Ovary (tissue), 9 donors: ENCODE data around the gene SGK2. TPM values are rescaled to one million over a fixed set of nuclear protein-coding genes. Genes with fewer than 3 reads are reported as not detected.

Source experiments
- DNase-seq, 5 donors: peaks; one replicate each; pipeline ENCODE4 v3.0.0-alpha.2; 2019 to 2020
- H3K27ac ChIP-seq, 2 donors: fragments of 200-600 bp; one replicate each; pipeline versions ENCODE4 v1.5.1 to v1.8.0; 2019 to 2022
- H3K27me3 ChIP-seq: fragments of 200-600 bp; one replicate; pipeline ENCODE4 v1.8.0; 2022
- H3K36me3 ChIP-seq: fragments of 200-600 bp; sonication (generic); one replicate; pipeline ENCODE4 v1.5.1; 2019
- H3K4me1 ChIP-seq: one replicate; pipeline ENCODE4 v1.8.1; 2013; ENCODE audit warnings: mild to moderate bottlenecking, moderate library complexity; ENCODE audit not compliant: insufficient read depth
- H3K4me3 ChIP-seq: fragments of 200-600 bp; sonication (generic); one replicate; pipeline ENCODE4 v1.5.1; 2017
- H3K9me3 ChIP-seq, 2 donors: fragments of 200-600 bp in 1 of 2; sonication (generic) in 1 of 2; one replicate each; pipeline versions ENCODE4 v1.5.1 to v1.8.1; 2013 to 2019; ENCODE audit warnings: mild to moderate bottlenecking in 1 of 2, moderate library complexity in 1 of 2
- EP300 ChIP-seq: sonication (generic); formaldehyde crosslinking; IDR thresholded peaks from one replicate; pipeline ENCODE4 v1.6.1; 2017; ENCODE audit warnings: antibody characterized with exemption
- POLR2A ChIP-seq: fragments of 450-650 bp; IDR thresholded peaks from one replicate; pipeline ENCODE4 v1.6.1; 2017; ENCODE audit warnings: antibody characterized with exemption, mild to moderate bottlenecking, moderate library complexity
- WGBS, 3 donors: extraction: QIAGEN DNeasy Blood & Tissue Kit in 1 of 3; methylation state at CpG; one replicate each; pipeline versions ENCODE4 v1.1.5 to v1.1.7; 2013 to 2017; 5-methylcytosine and 5-hydroxymethylcytosine counted together
- intact Hi-C, 4 donors: fragments of 100-400 bp; cut with DNase I; formaldehyde crosslinking; loops; one replicate each; pipeline versions ENCODE4 v1.11.0 to v1.15.1; 2022 to 2023
- polyA plus RNA-seq, 2 donors: library from polyadenylated mRNA; stranded (reverse); fragments of 200-250 nt in 1 of 2; fragments of 350-450 nt in 1 of 2; fragmentation: Illumina TruSeq in 1 of 2; extraction: RNeasy Lipid Tissue Mini Kit (QIAGEN cat#74804) in 1 of 2; gene quantifications; one replicate each; pipeline ENCODE4 v1.2.3, GENCODE V29; 2013 to 2014
- total RNA-seq, 7 donors: library from RNA; depleted of rRNA in 2 of 7; stranded (reverse); fragments of >200 nt in 2 of 7; fragmentation: NEBNext Ultra II Directional in 3 of 7; extraction: Animal tissue kit (Norgen Biotek cat#: 25700) in 3 of 7; gene quantifications; one replicate each; pipeline versions ENCODE4 v1.1.0 to v1.2.4, GENCODE V29; 2016 to 2023
- TF ChIP-seq, protein P1 (sequence below), 3 donors: fragments of 450-650 bp in 2 of 3; fragments of 200-600 bp in 1 of 3; IDR thresholded peaks; one replicate each; pipeline versions ENCODE4 v1.5.1 to v1.8.0; 2016 to 2022; ENCODE audit warnings: antibody characterized with exemption in 3 of 3, mild to moderate bottlenecking in 1 of 3
- donor health status: DM: no; HTN: no; CAD: no; lungs with moderate emphysema.
- donor health status: DM: no; HTN: no; CAD: no.
- donor health status: Bipolar disorder and iron deficiency.
- donor health status: DM: yes; HTN: yes; CAD: no.
- donor health status: DM: no; HTN: no; CAD: no.
- donor health status: DM: yes; HTN: yes; CAD: no.

SGK2 gene
- total and polyA plus RNA-seq, 9 donors = 1.2 to 4.5 (median 2.2) TPM

DNA sequence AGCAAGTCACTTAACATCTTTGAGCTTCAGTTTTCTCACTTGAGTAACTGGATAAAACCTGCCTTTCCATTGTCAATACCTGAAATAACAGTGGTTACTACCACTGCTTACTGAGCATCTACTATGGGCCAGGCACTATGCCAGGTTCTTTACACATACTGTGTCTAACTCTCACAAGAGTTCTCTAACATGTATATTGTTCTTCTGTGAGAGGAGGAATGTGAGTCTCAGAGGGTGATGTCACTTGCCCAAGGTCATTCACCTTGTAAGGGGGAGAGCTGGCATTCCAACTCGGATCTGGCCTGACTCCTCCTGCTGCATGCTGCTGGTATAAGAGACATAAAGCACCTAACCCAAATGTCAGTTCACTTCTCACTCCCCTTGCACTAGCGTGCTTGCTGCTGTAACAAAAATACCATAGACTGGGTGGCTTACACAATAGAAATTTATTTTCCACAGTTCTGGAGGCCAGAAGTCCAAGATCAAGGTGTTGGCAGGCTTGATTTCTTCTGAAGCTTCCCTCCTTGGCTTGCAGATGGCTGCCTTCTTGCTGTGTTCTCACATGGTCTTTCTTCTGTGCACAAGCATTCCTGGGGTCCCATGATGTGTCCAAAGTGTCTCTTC, 21.9 kb upstream of the SGK2 start:
- intact Hi-C loops = loop anchor here in 2 of 4 donors (10.0 kb wide), 2 partner anchors 58 to 548 kb away; partner anchors contain the start of gene IFT52 (in 1 of the 2)
- DNase-seq = no peak
- Histone ChIP-seq H3K9me3 (no peaks in the 10 kb centered on the region), H3K36me3 (no peaks in the 10 kb centered on the region), H3K27me3 (no peaks in the 10 kb centered on the region), H3K4me3 (no peak overlapping the region), H3K4me1 (no peaks in the 10 kb centered on the region), H3K27ac (no peak overlapping the region)
- no peak for TF ChIP-seq EP300
- TF ChIP-seq, protein P1, sequence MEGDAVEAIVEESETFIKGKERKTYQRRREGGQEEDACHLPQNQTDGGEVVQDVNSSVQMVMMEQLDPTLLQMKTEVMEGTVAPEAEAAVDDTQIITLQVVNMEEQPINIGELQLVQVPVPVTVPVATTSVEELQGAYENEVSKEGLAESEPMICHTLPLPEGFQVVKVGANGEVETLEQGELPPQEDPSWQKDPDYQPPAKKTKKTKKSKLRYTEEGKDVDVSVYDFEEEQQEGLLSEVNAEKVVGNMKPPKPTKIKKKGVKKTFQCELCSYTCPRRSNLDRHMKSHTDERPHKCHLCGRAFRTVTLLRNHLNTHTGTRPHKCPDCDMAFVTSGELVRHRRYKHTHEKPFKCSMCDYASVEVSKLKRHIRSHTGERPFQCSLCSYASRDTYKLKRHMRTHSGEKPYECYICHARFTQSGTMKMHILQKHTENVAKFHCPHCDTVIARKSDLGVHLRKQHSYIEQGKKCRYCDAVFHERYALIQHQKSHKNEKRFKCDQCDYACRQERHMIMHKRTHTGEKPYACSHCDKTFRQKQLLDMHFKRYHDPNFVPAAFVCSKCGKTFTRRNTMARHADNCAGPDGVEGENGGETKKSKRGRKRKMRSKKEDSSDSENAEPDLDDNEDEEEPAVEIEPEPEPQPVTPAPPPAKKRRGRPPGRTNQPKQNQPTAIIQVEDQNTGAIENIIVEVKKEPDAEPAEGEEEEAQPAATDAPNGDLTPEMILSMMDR (IDR thresholded peaks at IDR 0.05) = no peak
- no peak for TF ChIP-seq POLR2A
- WGBS, 3 donors = 36 to 51% (median 48%) methylated on average over 2 of the region's 2 CpGs

DNA sequence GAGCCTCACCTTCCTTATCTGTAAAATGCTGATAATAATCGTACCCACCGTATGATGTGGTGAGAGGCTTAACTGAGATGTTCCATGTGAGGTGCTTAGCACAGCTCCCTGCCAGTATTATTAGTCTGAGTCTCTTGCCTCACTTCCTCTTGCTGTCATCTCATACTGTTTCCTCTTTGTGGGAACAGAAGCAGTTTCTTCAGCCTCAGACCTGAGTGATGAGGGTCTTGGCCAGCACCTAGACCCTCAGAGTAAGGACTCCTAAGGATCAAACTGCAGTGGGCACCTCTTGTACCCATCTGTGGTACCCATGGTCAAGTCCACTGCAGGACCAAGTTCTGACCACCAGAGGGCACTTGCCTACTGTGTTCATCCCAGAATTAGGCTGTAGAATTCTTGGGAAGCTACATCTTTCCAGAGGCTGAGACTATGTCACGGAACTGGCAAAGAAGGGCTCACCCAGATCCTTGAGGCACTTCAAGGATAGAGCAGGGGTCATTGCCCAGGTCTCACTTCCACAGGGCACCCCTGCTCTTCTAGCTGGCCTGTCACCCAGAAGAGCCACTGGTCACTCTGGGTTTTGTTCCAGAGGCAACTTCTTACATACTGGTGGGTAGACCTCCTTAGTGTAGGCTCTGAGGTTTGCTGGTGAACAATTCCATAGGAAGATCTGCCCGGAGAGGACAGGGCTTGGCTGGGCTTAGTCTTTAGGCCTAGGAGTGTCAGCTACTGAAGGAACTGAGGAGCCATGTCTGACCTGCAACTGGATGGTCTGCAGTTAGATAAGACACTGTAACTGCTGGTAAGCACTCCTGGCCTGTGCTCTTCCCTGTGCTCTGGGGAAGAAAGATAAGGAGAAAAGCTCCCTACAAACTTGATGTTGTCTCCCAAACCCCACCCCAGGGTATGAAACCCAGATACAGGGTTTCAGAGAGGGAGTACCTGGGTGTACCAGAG, 20.6 kb upstream of the SGK2 start:
- intact Hi-C loops = loop anchor here in 2 of 4 donors (10.0 kb wide), 2 partner anchors 57 to 547 kb away; partner anchors contain the start of gene IFT52 (in 1 of the 2)
- H3K4me3 ChIP-seq = no peak overlapping the region
- no peaks in the 10 kb centered on the region for H3K9me3 ChIP-seq
- no peaks in the 10 kb centered on the region for H3K36me3 ChIP-seq
- 28 to 53% (median 39%) methylated on average over 4 of the region's 4 CpGs for WGBS, 3 donors
- peak; percentile 27 to 67 (median 58) for DNase-seq
- H3K4me1 ChIP-seq = no peaks in the 10 kb centered on the region
- H3K27ac ChIP-seq = no peak overlapping the region
- TF ChIP-seq POLR2A = no peak
- no peak for TF ChIP-seq EP300
- TF ChIP-seq, protein P1 (IDR thresholded peaks at IDR 0.05) = peak; percentile 35 to 59 (median 57)
- H3K27me3 ChIP-seq = no peaks in the 10 kb centered on the region

DNA sequence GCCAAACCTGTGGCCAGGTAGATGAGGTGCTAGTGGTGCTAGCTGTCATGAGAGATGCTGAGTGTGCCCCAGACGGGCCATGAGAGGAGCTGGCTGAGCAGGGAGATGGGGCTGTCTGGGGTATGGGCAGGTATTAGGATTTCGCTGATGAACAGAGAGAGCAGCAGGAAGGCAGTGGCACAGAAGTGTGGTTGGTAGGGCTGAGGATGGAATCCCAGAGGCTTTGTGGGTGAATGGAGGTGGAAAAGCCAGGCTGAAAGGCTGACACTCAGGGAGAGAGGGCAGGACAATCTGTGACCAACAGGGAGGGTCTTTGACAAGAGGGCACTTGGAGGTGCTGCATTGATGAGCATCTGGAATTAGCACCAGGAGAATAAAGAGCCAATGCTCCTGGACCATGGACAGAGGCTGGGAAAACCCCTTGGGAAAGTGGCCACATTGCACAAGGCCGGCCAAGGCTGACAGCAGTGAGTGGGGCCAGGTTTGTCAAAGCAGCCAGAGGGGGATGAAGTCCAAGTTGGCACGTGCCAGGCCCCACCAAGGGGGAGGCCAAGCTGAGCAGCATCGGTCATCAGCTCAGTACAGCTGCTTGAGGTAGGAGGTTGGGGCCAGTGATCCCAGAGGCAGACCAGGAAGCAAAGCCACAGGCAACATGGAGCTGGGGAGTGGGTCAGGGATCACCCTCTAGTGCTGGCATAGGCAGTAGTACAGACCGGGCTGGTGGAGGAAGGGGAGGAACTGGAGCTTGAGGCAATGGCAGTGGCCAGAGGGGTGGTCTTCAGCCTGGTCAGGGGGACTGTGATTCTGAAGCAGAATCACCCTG, 19.7 kb upstream of the SGK2 start:
- TF ChIP-seq, protein P1 (IDR thresholded peaks at IDR 0.05) = no peak
- no peak for TF ChIP-seq EP300
- TF ChIP-seq POLR2A = no peak
- H3K9me3 ChIP-seq = no peaks in the 10 kb centered on the region
- no peak for DNase-seq
- H3K27ac ChIP-seq = no peak overlapping the region
- no peak overlapping the region for H3K4me3 ChIP-seq
- H3K36me3 ChIP-seq = no peaks in the 10 kb centered on the region
- intact Hi-C loops = loop anchor here in 2 of 4 donors (10.0 kb wide), 2 partner anchors 56 to 546 kb away; partner anchors contain the start of gene IFT52 (in 1 of the 2)
- no peaks in the 10 kb centered on the region for H3K27me3 ChIP-seq
- WGBS, 3 donors = 61 to 83% (median 80%) methylated on average over 6 of the region's 6 CpGs
- H3K4me1 ChIP-seq = no peaks in the 10 kb centered on the region
